Measurements from ENCODE around the gene HAGHL. TPM values are rescaled to one million over a fixed set of nuclear protein-coding genes. Genes with fewer than 3 reads are reported as not detected.
"Not testable (repeated sequence)": the region's sequence is repeated elsewhere in the genome, so short reads cannot be mapped to it uniquely, and the experiment has no call there.

The HAGHL gene
- total RNA-seq, 1 experiment from 2014 or later, result 4.0 TPM

- no peak for DNase-seq (ENCODE audit: low read depth)
Measured at GRCh38 chr16:734208-734980, 7.5 kb downstream of the HAGHL start.

- DNase-seq (ENCODE audit: low read depth), result no peak
Measured at GRCh38 chr16:734981-735881, 8.3 kb downstream of the HAGHL start.

DNA sequence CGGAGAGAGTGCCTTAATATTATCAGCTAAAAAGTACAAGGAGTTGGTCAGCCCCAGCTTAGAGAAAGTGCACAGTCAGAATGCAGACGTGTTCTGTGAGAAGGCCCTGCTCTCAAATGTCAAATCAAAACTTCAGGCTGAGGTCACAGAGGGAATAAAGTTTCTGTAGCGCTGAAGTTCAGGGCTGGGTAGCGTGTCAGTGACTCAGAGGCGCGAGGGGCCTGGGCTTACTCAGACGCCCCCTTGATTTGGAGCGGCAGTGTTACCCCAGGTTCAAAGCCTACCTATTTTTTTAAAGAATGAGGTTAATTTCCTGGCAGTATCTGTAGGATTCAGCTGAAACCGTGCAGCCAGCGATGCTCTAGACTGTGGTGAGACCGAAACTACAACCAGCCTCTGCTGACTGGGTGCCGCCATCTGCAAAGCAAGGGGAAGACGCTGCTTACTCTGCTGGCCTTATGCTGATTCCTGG is 9.1 kb downstream of the HAGHL start:
- no peak for DNase-seq (ENCODE audit: low read depth)

DNA sequence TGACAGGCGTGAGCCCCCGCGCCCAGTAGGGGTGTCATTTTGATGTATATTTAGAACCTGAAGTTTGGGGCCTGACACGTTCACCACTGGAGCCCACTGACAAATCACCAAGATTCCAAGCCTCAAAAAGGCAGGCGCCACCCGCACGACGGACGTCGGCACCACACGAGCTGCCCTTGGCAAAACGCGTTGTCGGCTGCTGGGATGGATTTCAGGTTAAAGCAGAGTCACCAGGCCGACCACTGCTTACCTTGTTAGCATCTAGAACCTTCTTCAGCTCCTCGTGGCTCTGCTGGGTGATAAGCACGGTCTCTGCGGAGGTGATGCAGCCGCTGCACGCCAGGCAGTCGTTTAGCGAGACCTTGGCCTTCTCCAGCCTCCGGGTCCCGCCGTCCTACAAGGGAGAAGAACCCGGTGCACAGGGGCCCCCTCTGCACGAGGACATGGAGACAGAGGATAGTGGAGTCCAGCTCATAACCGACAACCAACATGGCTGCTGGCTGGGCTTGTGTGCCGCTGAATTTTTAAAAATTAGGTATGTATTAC is 10.1 kb downstream of the HAGHL start:
- DNase-seq (ENCODE audit: low read depth), result no peak

GRCh38 chr16:739560-740458 is 12.9 kb downstream of the HAGHL start:
- DNase-seq (ENCODE audit: low read depth), result no peak

- no peak for DNase-seq (ENCODE audit: low read depth)
Measured at GRCh38 chr16:740459-740763, 13.5 kb downstream of the HAGHL start.

- DNase-seq (ENCODE audit: low read depth), result peak; percentile 82
Measured at GRCh38 chr16:740764-741505, 14.0 kb downstream of the HAGHL start, which contains the start of gene CIAO3. Gene CIAO3, minus strand, starts transcription at chr16:740997. Its CDS starts 12 bp downstream, at chr16:740985.

GRCh38 chr16:741986-742629 is 15.2 kb downstream of the HAGHL start:
- no peak for DNase-seq (ENCODE audit: low read depth)

- DNase-seq (ENCODE audit: low read depth), result not testable (repeated sequence)
Measured at GRCh38 chr16:742894-743293, 16.0 kb downstream of the HAGHL start.

GRCh38 chr16:743794-744500 is 17.0 kb downstream of the HAGHL start:
- DNase-seq (ENCODE audit: low read depth), result no peak

- DNase-seq (ENCODE audit: low read depth), result no peak
Measured at GRCh38 chr16:745739-746138, 18.8 kb downstream of the HAGHL start.

DNA sequence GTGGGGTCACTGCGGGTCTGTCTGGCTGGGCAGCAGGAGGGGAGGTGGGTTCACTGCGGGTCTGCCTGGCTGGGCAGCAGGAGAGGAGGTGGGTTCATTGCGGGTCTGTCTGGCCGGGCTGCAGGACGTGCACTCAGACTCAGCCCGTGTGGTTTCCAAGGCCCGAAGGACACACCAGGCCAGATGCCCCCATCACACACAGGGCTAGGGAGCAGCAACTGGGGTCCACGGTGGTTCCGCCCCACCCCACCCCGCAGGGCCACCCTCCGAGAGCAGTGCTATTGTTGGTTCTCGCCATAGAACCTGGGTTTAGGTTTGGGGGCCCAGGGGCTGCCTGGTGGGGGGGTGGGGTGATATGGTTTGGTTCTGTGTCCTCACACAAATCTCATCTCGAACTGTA is 19.7 kb downstream of the HAGHL start:
- no peak for DNase-seq (ENCODE audit: low read depth)

- no peak for DNase-seq (ENCODE audit: low read depth)
Measured at GRCh38 chr16:747978-748746, 21.3 kb downstream of the HAGHL start.

DNA sequence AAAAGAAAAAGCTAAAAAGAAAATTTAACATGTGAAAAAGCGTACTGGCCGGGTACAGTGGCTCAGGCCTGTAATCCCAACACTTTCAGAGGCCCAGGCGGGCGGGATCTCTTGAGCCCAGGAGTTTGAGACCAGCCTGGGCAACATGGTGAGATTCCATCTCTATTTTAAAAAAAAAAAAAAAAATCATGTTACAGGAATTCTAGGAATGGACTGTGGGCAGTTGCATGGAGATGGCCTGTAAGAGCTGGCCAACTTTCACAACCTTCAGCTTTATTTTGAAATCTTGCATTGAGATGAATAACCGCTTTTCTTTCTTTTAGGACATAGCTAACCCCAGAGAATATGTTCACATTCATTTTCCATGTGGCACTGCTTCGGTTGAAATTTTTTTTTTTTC is 22.1 kb downstream of the HAGHL start:
- no peak for DNase-seq (ENCODE audit: low read depth)

GRCh38 chr16:750485-750884 is 23.6 kb downstream of the HAGHL start:
- DNase-seq (ENCODE audit: low read depth), result no peak

- DNase-seq (ENCODE audit: low read depth), result no peak
Measured at GRCh38 chr16:751152-752006, 24.5 kb downstream of the HAGHL start.

- no peak for DNase-seq (ENCODE audit: low read depth)
Measured at GRCh38 chr16:752007-752312, 25.1 kb downstream of the HAGHL start.

DNA sequence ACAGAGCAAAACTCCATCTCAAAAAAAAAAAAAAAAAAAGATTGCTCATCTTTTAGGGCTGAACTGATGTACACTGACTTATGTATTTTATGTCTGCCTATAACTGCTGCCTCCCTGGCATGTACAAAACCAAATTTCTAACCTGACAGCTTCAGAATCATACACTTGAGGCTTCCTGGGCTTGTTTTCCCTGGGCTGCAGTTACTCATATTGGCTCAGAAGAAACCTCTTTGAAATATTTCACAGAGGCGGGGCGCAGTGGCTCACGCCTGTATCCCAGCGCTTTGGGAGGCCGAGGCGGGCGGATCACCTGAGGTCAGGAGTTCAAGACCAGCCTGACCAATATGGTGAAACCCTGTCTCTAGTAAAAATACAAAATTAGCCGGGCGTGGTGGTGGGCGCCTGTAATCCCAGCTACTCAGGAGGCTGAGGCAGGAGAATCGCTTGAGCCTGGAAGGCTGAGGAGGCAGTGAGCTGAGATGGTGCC is 27.3 kb downstream of the HAGHL start:
- DNase-seq (ENCODE audit: low read depth), result not testable (repeated sequence)

Measured in RPMI7951 (cell line).